SW480 (cell line): Measurements from ENCODE around the gene SGMS1.
A peak's percentile ranks its signal among the peaks of the same experiment; 100 is the strongest.

Experiments
- DNase-seq: peaks from one replicate; pipeline ENCODE4 v3.0.0-alpha.2; 2016; ENCODE audit warnings: low spot score

The SGMS1 gene

GRCh38 chr10:50334273-50334672 is 289.5 kb downstream of the SGMS1 start:
- DNase-seq, result no peak

- no peak for DNase-seq
Measured at GRCh38 chr10:50333872-50334271, 289.9 kb downstream of the SGMS1 start.

GRCh38 chr10:50332108-50332842 is 291.5 kb downstream of the SGMS1 start:
- no peak for DNase-seq

GRCh38 chr10:50331486-50331885 is 292.3 kb downstream of the SGMS1 start:
- no peak for DNase-seq

GRCh38 chr10:50326757-50327701 is 296.7 kb downstream of the SGMS1 start:
- DNase-seq, result no peak

GRCh38 chr10:50326172-50326555 is 297.6 kb downstream of the SGMS1 start:
- no peak for DNase-seq

GRCh38 chr10:50325449-50326171 is 298.1 kb downstream of the SGMS1 start:
- DNase-seq, result no peak

- no peak for DNase-seq
Measured at GRCh38 chr10:50324680-50325393, 298.9 kb downstream of the SGMS1 start.

GRCh38 chr10:50324046-50324445 is 299.7 kb downstream of the SGMS1 start:
- DNase-seq, result no peak

- no peak for DNase-seq
Measured at GRCh38 chr10:50322077-50322476, 301.7 kb downstream of the SGMS1 start.

GRCh38 chr10:50318129-50318528 is 305.6 kb downstream of the SGMS1 start:
- no peak for DNase-seq

GRCh38 chr10:50316695-50317648 is 306.8 kb downstream of the SGMS1 start:
- no peak for DNase-seq

- DNase-seq, result no peak
Measured at GRCh38 chr10:50316174-50316573, 307.6 kb downstream of the SGMS1 start.

- no peak for DNase-seq
Measured at GRCh38 chr10:50315424-50315823, 308.3 kb downstream of the SGMS1 start.

- DNase-seq, result no peak
Measured at GRCh38 chr10:50314169-50315071, 309.3 kb downstream of the SGMS1 start.

- DNase-seq, result no peak
Measured at GRCh38 chr10:50312464-50313437, 311.0 kb downstream of the SGMS1 start.

- DNase-seq, result peak; percentile 11
Measured at GRCh38 chr10:50310560-50311174, 313.1 kb downstream of the SGMS1 start.

GRCh38 chr10:50309342-50309741 is 314.4 kb downstream of the SGMS1 start:
- DNase-seq, result no peak
